Progenitor cell of endocrine pancreas (in vitro differentiated cells): ENCODE results near the gene LIME1. TPM values are rescaled to one million over a fixed set of nuclear protein-coding genes. Genes with fewer than 3 reads are reported as not detected.
A peak's percentile ranks its signal among the peaks of the same experiment; 100 is the strongest.

ENCODE experiments used
- DNase-seq: peaks from one replicate; pipeline ENCODE4 v3.0.0; 2021; ENCODE audit warnings: low spot score; ENCODE audit not compliant: unreplicated experiment
- H3K27ac Mint-ChIP-seq: 2 replicates; pipeline ENCODE4 v1.8.0; 2021; ENCODE audit warnings: mild to moderate bottlenecking, moderate library complexity, mixed read lengths
- H3K27me3 Mint-ChIP-seq: 2 replicates; pipeline ENCODE4 v1.8.0; 2021; ENCODE audit warnings: mixed read lengths
- H3K36me3 Mint-ChIP-seq: 2 replicates; pipeline ENCODE4 v1.8.0; 2022; ENCODE audit warnings: mixed read lengths; ENCODE audit not compliant: insufficient read depth
- H3K4me1 Mint-ChIP-seq: 2 replicates; pipeline ENCODE4 v1.8.0; 2021; ENCODE audit warnings: low read depth, mixed read lengths
- H3K4me3 Mint-ChIP-seq: 2 replicates; pipeline ENCODE4 v1.8.0; 2021; ENCODE audit warnings: low read depth, mild to moderate bottlenecking, moderate library complexity, mixed read lengths
- H3K9me3 Mint-ChIP-seq: 2 replicates; pipeline ENCODE4 v1.8.0; 2021; ENCODE audit warnings: low read depth, mixed read lengths
- total RNA-seq: library from RNA; stranded (reverse); gene quantifications from 2 replicates; pipeline ENCODE4 v1.2.1, GENCODE V29; 2021
- TF ChIP-seq, protein P1 (sequence below): fragments of 200-600 bp; sonication (generic); IDR thresholded peaks from one replicate; pipeline ENCODE4 v1.5.0; 2021; ENCODE audit warnings: antibody characterized with exemption, mild to moderate bottlenecking; ENCODE audit not compliant: unreplicated experiment

Gene LIME1
- total RNA-seq, 1 donor from 2014 or later: 17.2 TPM

DNA sequence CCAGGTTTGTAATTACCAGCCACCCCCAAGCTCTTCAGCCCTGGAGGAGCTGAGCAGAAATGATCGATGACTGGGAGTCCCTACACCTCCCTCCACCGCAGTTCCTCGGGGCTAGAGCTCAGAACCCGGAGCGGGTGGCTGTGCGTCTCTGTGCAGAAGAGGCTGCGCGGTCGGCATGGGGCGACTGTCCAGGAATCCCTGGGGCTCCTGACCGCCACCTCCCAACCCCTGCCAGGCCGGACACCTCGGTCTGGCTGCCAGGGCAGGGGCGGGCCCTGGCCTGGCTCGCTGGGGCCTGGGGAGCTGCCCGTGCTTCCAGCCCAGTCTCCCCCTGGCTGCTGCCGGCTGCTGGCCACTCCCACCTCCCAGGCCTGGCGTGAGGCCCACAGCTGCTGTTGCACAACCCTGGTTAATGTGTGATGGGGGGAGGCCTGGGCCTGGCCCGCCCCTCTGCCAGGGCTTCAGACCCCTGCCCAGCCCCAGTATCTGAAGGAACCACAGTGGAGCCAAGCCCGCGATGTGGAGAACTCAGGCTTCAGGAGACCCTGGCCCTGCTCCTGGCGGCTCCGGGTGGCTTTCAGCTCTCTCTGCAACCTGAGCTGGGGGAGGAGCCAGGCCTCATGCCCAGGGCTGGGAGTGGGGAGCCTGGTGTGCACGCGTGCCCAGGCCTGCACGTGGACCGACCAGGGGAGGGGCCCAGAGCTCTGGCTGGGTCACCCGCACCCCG, 4.3 kb downstream of the LIME1 start:
- no peaks in the 10 kb centered on the region for H3K4me1 Mint-ChIP-seq
- peak overlapping the region; percentile 62 for H3K27ac Mint-ChIP-seq
- peak; percentile 76 for DNase-seq
- no peaks in the 10 kb centered on the region for H3K9me3 Mint-ChIP-seq
- H3K36me3 Mint-ChIP-seq: peaks cover 11% of the 10 kb centered on the region
- TF ChIP-seq, protein P1, sequence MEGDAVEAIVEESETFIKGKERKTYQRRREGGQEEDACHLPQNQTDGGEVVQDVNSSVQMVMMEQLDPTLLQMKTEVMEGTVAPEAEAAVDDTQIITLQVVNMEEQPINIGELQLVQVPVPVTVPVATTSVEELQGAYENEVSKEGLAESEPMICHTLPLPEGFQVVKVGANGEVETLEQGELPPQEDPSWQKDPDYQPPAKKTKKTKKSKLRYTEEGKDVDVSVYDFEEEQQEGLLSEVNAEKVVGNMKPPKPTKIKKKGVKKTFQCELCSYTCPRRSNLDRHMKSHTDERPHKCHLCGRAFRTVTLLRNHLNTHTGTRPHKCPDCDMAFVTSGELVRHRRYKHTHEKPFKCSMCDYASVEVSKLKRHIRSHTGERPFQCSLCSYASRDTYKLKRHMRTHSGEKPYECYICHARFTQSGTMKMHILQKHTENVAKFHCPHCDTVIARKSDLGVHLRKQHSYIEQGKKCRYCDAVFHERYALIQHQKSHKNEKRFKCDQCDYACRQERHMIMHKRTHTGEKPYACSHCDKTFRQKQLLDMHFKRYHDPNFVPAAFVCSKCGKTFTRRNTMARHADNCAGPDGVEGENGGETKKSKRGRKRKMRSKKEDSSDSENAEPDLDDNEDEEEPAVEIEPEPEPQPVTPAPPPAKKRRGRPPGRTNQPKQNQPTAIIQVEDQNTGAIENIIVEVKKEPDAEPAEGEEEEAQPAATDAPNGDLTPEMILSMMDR: peak; percentile 3
- H3K27me3 Mint-ChIP-seq: peaks cover 6% of the 10 kb centered on the region
- H3K4me3 Mint-ChIP-seq: peak overlapping the region; percentile 67

DNA sequence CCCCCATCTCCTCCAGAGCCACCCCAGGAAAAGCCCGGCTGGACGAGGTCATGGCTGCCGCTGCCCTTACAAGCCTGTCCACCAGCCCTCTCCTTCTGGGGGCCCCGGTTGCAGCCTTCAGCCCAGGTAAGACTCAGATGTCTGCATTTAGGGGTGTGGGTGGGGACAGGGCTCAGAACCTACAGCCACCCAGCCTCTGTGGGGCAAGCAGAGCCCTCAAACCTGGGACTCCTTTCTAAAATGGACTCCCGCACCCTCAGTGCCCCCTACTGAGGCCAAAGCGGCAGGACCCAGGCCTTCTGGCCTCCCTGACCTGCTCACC, 4.9 kb downstream of the LIME1 start:
- no peaks in the 10 kb centered on the region for H3K9me3 Mint-ChIP-seq
- peaks cover under 1% of the 10 kb centered on the region for H3K27me3 Mint-ChIP-seq
- TF ChIP-seq, protein P1: no peak
- peak overlapping the region; percentile 62 for H3K27ac Mint-ChIP-seq
- H3K36me3 Mint-ChIP-seq: peaks cover 7% of the 10 kb centered on the region
- no peaks in the 10 kb centered on the region for H3K4me1 Mint-ChIP-seq
- H3K4me3 Mint-ChIP-seq: peak overlapping the region; percentile 29
- DNase-seq: no peak

DNA sequence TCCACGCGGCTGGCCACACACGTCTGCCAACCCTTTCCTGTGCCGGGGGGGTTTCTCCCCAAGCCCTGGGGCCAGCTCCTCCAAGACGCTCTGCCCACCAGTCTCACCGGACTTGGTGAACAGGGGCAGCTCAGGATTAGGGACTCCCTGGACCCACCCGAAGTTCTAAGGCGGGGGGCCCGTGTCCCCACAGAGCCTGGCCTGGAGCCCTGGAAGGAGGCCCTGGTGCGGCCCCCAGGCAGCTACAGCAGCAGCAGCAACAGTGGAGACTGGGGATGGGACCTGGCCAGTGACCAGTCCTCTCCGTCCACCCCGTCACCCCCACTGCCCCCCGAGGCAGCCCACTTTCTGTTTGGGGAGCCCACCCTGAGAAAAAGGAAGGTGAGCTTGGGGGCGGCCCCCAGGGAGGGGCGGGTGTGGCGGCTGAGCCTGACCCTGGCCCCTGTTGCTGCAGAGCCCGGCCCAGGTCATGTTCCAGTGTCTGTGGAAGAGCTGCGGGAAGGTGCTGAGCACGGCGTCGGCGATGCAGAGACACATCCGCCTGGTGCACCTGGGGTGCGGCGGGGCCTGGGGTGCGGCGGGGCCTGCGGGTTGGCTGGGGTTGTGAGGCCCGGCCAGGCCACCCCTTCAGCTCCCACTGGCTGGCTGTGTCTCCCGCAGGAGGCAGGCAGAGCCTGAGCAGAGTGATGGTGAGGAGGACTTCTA, 5.4 kb downstream of the LIME1 start:
- Mint-ChIP-seq H3K4me3 (no peak overlapping the region), H3K27me3 (no peaks in the 10 kb centered on the region), H3K4me1 (no peaks in the 10 kb centered on the region), H3K27ac (no peak overlapping the region), H3K36me3 (peaks cover 6% of the 10 kb centered on the region), H3K9me3 (no peaks in the 10 kb centered on the region)
- no peak for DNase-seq
- TF ChIP-seq, protein P1: no peak

DNA sequence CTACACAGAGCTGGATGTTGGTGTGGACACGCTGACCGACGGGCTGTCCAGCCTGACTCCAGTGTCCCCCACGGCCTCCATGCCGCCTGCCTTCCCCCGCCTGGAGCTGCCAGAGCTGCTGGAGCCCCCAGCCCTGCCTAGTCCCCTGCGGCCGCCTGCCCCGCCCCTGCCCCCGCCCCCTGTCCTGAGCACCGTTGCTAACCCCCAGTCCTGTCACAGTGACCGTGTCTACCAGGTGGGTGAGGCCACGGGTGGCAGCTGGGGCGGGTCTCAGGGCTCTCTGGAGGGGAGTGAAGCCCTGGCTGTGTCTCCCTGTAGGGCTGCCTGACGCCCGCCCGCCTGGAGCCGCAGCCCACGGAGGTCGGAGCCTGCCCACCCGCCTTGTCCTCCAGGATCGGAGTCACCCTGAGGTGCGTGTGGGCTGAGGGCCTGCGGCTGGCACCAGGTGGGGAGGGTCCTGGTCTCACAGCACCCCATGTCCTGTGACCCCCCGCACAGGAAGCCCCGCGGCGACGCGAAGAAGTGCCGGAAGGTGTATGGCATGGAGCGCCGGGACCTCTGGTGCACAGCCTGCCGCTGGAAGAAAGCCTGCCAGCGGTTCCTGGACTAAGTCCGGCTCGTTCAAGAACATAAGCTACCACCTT, 6.0 kb downstream of the LIME1 start:
- Mint-ChIP-seq H3K27me3 (no peaks in the 10 kb centered on the region), H3K9me3 (no peaks in the 10 kb centered on the region), H3K27ac (no peak overlapping the region), H3K4me1 (no peaks in the 10 kb centered on the region), H3K36me3 (peaks cover 6% of the 10 kb centered on the region), H3K4me3 (no peak overlapping the region)
- TF ChIP-seq, protein P1: no peak
- no peak for DNase-seq

DNA sequence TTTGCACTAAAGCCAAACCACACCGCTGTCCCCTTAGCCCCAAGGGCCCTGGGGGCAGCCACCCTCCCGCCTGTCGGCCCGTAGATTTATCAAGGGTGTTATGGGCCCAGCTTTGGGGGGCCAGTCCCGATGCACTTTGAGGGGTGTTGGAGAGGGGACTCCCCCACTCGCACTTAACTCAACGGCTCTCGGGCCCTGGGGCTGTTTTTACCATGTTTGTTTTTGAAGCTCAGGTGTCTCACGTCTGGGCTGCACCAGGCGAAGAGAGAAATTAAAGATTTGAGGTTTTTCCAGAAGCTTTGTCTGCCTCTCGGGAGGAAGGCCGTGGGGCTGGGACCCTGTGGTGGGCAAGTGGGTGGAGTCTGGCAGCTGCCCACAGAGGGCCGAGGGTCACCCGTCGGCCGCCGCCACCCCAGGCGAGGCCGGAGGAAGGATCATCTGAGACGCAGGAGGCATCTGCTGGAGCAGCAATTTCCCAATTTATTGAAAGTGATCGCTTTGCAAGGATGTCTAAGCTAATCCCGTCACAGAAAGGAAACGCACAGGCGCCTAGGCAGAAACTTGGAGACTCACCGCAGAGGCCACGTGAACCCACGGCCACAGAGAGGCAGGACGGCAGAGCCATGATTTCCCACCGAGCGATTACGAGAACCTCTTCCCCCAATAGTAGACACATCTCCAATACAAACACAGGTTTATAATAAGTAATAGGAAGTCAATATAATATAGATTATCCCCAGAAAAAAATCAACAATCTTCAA, 6.9 kb downstream of the LIME1 start:
- H3K27ac Mint-ChIP-seq: peak overlapping the region; percentile 86
- TF ChIP-seq, protein P1: no peak

More for the DNA sequence above, 6.9 kb downstream of the LIME1 start:
- H3K36me3 Mint-ChIP-seq: peaks cover 6% of the 10 kb centered on the region
- no peak overlapping the region for H3K4me3 Mint-ChIP-seq
- no peak for DNase-seq
- H3K27me3 Mint-ChIP-seq: no peaks in the 10 kb centered on the region
- H3K4me1 Mint-ChIP-seq: no peaks in the 10 kb centered on the region
- no peaks in the 10 kb centered on the region for H3K9me3 Mint-ChIP-seq
